Measurements from ENCODE around the gene GPR42. TPM values are rescaled to one million over a fixed set of nuclear protein-coding genes. Genes with fewer than 3 reads are reported as not detected.

GPR42 gene
- total RNA-seq, 1 donor from 2014 or later = not detected

GRCh38 chr19:35408284-35409171 is 37.7 kb downstream of the GPR42 start:
- no peak for TF ChIP-seq CTCF (IDR thresholded peaks at IDR 0.05; ENCODE audit: partially characterized antibody, unreplicated experiment)
- peaks cover 10% of the 10 kb centered on the region for H3K27me3 Mint-ChIP-seq (ENCODE audit: unreplicated experiment)
- DNase-seq = no peak
- no peak overlapping the region for H3K4me3 Mint-ChIP-seq (ENCODE audit: unreplicated experiment)
- H3K9me3 Mint-ChIP-seq (ENCODE audit: unreplicated experiment) = peaks cover 5% of the 10 kb centered on the region
- H3K27ac Mint-ChIP-seq (ENCODE audit: unreplicated experiment) = no peak overlapping the region
- H3K4me1 Mint-ChIP-seq (ENCODE audit: low read depth, unreplicated experiment) = no peaks in the 10 kb centered on the region
- H3K36me3 Mint-ChIP-seq (ENCODE audit: unreplicated experiment) = no peaks in the 10 kb centered on the region

GRCh38 chr19:35409191-35409590 is 38.3 kb downstream of the GPR42 start:
- Mint-ChIP-seq H3K4me3 (ENCODE audit: unreplicated experiment) (no peak overlapping the region), H3K4me1 (ENCODE audit: low read depth, unreplicated experiment) (no peaks in the 10 kb centered on the region), H3K27ac (ENCODE audit: unreplicated experiment) (no peak overlapping the region), H3K27me3 (ENCODE audit: unreplicated experiment) (peaks cover 10% of the 10 kb centered on the region), H3K9me3 (ENCODE audit: unreplicated experiment) (peaks cover 5% of the 10 kb centered on the region), H3K36me3 (ENCODE audit: unreplicated experiment) (no peaks in the 10 kb centered on the region)
- DNase-seq = no peak
- no peak for TF ChIP-seq CTCF (IDR thresholded peaks at IDR 0.05; ENCODE audit: partially characterized antibody, unreplicated experiment)

- Mint-ChIP-seq H3K36me3 (ENCODE audit: unreplicated experiment) (no peaks in the 10 kb centered on the region), H3K4me1 (ENCODE audit: low read depth, unreplicated experiment) (no peaks in the 10 kb centered on the region)
- TF ChIP-seq CTCF (IDR thresholded peaks at IDR 0.05; ENCODE audit: partially characterized antibody, unreplicated experiment) = no peak
Measured at GRCh38 chr19:35410487-35410886, 39.6 kb downstream of the GPR42 start.

GRCh38 chr19:35414442-35414841 is 43.6 kb downstream of the GPR42 start:
- Mint-ChIP-seq H3K4me3 (ENCODE audit: unreplicated experiment) (no peak overlapping the region), H3K27me3 (ENCODE audit: unreplicated experiment) (peaks cover 3% of the 10 kb centered on the region), H3K4me1 (ENCODE audit: low read depth, unreplicated experiment) (no peaks in the 10 kb centered on the region), H3K27ac (ENCODE audit: unreplicated experiment) (no peak overlapping the region), H3K36me3 (ENCODE audit: unreplicated experiment) (no peaks in the 10 kb centered on the region), H3K9me3 (ENCODE audit: unreplicated experiment) (peaks cover 2% of the 10 kb centered on the region)
- no peak for TF ChIP-seq CTCF (IDR thresholded peaks at IDR 0.05; ENCODE audit: partially characterized antibody, unreplicated experiment)
- DNase-seq = no peak

More at GRCh38 chr19:35410487-35410886, 39.6 kb downstream of the GPR42 start:
- no peak overlapping the region for H3K4me3 Mint-ChIP-seq (ENCODE audit: unreplicated experiment)
- H3K27me3 Mint-ChIP-seq (ENCODE audit: unreplicated experiment) = peaks cover 7% of the 10 kb centered on the region
- no peak overlapping the region for H3K27ac Mint-ChIP-seq (ENCODE audit: unreplicated experiment)
- DNase-seq = no peak
- H3K9me3 Mint-ChIP-seq (ENCODE audit: unreplicated experiment) = peaks cover 5% of the 10 kb centered on the region

- peaks cover 3% of the 10 kb centered on the region for H3K27me3 Mint-ChIP-seq (ENCODE audit: unreplicated experiment)
Measured at GRCh38 chr19:35416331-35416730, 45.5 kb downstream of the GPR42 start.

More at GRCh38 chr19:35416331-35416730, 45.5 kb downstream of the GPR42 start:
- Mint-ChIP-seq H3K4me1 (ENCODE audit: low read depth, unreplicated experiment) (no peaks in the 10 kb centered on the region), H3K27ac (ENCODE audit: unreplicated experiment) (no peak overlapping the region), H3K36me3 (ENCODE audit: unreplicated experiment) (no peaks in the 10 kb centered on the region), H3K9me3 (ENCODE audit: unreplicated experiment) (peaks cover 2% of the 10 kb centered on the region), H3K4me3 (ENCODE audit: unreplicated experiment) (no peak overlapping the region)
- no peak for TF ChIP-seq CTCF (IDR thresholded peaks at IDR 0.05; ENCODE audit: partially characterized antibody, unreplicated experiment)
- no peak for DNase-seq
